PC-9 (cell line): ENCODE measurements around the gene TTC23.

Experiments used
- CTCF ChIP-seq: fragments of 200-600 bp; sonication (generic); conservative IDR thresholded peaks from 2 replicates; pipeline ENCODE4 v1.6.1; 2017; ENCODE audit warnings: mixed run types, antibody characterized with exemption, mild to moderate bottlenecking, moderate library complexity
- EZH2 ChIP-seq: fragments of 200-600 bp; sonication (generic); IDR thresholded peaks from 2 replicates; pipeline ENCODE4 v1.8.0; 2017; ENCODE audit warnings: antibody characterized with exemption, low read depth

DNA sequence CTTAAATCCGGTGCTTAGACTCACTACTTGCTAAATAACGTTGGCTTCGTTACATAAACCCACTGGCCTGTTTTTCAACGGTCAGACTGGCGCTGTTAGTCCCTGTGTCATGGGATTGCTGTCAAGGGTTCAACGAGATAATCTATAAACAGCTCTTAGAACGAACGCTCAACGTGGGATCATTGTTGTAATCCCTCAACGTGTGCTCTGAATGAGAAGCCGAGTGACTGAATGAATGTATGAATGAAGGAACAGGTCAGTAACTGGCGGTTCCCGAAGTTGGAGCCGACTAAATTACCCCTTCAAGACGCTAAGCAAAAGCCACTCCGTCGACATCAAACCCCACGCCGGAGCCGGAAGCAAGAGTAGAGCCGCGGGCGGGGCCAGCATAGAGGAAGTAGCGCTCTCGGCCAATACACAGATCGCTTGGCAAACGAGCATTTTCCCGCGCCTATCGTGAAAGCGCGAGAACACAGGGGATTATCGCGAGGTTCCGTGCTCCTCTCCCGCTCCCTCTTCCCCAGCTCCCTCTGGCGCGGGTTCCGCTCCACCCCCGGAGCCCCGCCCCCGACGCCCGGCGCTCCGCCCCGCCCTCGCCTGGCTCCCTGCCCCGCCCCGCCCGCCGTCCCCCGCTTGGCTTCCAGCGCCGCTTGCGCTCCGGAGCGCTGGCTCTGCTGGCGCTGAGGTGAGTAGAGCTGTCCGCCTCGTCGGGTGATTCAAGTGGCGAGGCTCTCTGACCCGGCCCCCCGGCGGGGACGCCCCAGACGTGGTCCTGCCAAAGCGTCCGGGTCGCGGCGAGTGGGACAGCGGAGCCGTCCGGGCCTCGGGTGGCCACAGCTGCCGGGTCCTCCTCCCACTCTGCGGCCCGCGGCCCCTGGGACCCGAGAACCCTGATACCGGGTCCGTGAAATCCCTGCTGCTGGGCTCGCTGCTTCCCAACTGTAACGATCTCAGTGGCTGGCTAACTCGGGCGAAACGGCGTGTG is 1.8 kb upstream of the TTC23 start, which contains the start of gene LRRC28:
- TF ChIP-seq CTCF = no peak
- no peak for TF ChIP-seq EZH2
